Measurements from ENCODE around the gene RGS8.

DNA sequence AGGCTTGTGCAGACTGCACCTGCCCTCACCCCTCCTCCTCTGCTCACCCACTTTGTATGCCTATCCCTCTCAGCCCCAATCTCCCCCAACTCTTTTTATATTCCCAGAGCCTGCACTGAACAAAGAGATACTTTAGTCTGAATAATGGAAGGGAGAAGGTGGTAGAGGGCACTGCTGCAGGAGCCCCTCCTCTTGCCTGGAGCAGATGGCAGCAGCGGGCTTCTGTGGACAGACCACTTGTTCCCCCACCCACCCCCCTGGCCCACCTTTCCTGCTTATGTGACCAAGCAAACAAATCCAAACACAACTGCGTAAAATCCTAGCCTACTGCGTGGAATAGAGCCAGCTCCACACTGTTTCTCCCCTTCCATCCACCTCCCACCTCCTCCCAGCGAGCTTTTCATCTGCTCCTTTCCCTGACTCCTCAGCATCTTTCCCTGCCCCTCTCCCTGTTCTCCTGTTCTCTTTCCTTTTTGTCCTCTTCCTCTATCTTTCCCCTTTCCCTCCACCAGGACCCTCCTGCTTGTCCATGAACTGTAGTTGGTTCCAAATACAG, 27.5 kb downstream of the RGS8 start:
- TF ChIP-seq, protein P1, sequence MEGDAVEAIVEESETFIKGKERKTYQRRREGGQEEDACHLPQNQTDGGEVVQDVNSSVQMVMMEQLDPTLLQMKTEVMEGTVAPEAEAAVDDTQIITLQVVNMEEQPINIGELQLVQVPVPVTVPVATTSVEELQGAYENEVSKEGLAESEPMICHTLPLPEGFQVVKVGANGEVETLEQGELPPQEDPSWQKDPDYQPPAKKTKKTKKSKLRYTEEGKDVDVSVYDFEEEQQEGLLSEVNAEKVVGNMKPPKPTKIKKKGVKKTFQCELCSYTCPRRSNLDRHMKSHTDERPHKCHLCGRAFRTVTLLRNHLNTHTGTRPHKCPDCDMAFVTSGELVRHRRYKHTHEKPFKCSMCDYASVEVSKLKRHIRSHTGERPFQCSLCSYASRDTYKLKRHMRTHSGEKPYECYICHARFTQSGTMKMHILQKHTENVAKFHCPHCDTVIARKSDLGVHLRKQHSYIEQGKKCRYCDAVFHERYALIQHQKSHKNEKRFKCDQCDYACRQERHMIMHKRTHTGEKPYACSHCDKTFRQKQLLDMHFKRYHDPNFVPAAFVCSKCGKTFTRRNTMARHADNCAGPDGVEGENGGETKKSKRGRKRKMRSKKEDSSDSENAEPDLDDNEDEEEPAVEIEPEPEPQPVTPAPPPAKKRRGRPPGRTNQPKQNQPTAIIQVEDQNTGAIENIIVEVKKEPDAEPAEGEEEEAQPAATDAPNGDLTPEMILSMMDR (IDR thresholded peaks at IDR 0.05): no peak
- no peak for TF ChIP-seq MYC (IDR thresholded peaks at IDR 0.05; ENCODE audit: borderline replicate concordance, low read length)
- TF ChIP-seq POLR2A (IDR thresholded peaks at IDR 0.05; ENCODE audit: low read length): no peak
- TF ChIP-seq ESRRA (IDR thresholded peaks at IDR 0.05; ENCODE audit: borderline replicate concordance, low read length): no peak
- no peak for TF ChIP-seq HDAC2 (IDR thresholded peaks at IDR 0.05)
- TF ChIP-seq NFE2L2 (conservative IDR thresholded peaks at IDR 0.05; ENCODE audit: low read length): no peak
- no peak for TF ChIP-seq ZFP36 (IDR thresholded peaks at IDR 0.05; ENCODE audit: borderline replicate concordance, partially characterized antibody)
- TF ChIP-seq EP300 (IDR thresholded peaks at IDR 0.05): no peak
- TF ChIP-seq JUN (IDR thresholded peaks at IDR 0.05): no peak
- no peak for TF ChIP-seq RAD21 (conservative IDR thresholded peaks at IDR 0.05 in 1 of 2, IDR thresholded peaks at IDR 0.05 in 1 of 2)
- TF ChIP-seq RFX5 (IDR thresholded peaks at IDR 0.05): no peak
